Hypothalamus (tissue), 51 donors: ENCODE data around the gene GRIN2A.
A peak's percentile ranks its signal among the peaks of the same experiment; 100 is the strongest.

ENCODE experiments used
- DNase-seq, 51 donors: peaks; one replicate each; lab custom pipeline; 2025; lab: John Stamatoyannopoulos, UW

The GRIN2A gene

DNA sequence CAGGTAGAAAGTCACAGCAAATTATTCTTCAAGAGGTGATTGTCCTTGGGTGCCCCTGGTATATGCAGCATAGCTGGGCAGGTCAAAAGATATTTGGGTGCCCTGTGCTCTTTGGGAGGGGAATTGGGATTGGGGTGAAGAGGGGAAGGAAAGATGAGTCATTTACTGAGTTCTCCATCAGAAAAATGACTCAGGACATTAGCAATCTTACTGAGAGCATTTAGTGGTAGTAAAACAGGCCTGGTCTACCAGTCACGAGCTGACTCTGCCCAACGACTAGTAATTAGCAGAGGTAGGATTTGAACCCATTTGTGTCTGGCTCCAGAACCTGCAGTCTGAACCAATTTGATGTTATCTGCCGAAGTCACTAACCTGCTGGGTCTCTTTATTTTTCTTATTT is 6.0 kb upstream of the GRIN2A start:
- no peak for DNase-seq

DNA sequence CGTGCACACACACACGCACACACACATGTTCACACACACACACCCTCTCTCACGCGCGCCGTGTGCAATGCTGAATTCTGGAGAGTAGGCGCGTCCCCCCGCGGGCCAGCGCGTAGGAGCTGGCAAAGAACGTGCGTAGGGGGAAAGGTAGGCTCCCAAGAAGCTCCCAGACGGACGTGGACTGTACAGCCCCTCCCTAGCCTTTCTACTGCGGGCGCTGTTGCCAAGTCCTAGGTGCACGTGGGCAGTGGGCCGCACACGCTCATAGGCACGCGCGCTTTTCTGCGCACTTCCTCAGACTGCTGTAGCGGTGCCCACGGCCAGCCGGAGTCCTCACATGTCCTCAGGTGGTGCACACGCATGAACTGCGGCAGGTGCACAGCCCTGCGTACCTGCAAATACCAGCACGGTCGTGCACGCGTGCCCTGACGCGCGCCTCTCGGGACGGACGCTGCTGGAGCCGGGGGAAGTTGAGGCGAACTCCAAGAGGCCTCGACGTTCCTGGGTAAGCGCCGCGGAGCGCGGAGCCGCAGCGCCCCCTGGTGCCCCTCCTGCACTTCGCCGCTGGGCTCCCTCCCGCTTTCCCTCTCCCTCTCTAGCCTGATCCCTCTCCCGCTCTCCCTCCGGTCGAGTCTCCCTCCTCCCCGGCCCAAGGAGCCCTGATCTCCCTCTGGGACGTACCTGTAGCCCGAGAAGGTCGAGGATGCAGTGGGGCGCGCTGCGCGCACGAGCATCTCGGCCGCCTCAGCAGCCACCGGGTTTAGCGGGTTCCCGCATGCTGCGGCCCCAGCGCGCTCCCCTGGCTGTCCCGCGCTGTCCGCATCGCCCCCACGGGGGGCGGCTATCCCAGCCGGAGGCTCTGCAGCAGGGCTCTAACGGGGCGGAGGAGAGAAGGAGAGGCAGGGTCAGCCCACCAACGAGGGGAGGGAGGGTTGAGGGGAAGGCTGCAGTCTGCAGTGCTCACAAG is 749 bp downstream of the GRIN2A start:
- DNase-seq = peak in 47 of 51 donors; percentile 12 to 86 (median 47)

DNA sequence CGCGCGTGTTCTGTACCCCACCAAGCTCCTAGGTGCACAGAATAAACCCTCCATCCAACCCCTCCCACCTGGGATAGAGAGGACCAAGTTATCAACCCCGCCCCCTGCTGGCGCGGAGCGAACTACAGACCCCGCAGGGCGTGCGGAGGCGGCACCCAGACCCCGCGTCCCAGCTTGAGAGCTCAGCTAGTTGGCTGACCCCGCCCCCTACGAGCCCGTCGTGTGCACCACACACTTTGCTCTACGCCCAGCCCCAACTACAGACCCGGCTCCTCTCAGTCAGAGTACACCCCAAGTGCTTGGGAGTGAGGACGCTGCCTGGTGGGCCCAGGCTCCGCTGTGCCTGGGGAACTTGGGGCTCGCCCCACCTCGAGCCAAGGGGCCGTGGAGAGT is 1.5 kb downstream of the GRIN2A start:
- peak in 21 of 51 donors; percentile 1 to 59 (median 14) for DNase-seq

DNA sequence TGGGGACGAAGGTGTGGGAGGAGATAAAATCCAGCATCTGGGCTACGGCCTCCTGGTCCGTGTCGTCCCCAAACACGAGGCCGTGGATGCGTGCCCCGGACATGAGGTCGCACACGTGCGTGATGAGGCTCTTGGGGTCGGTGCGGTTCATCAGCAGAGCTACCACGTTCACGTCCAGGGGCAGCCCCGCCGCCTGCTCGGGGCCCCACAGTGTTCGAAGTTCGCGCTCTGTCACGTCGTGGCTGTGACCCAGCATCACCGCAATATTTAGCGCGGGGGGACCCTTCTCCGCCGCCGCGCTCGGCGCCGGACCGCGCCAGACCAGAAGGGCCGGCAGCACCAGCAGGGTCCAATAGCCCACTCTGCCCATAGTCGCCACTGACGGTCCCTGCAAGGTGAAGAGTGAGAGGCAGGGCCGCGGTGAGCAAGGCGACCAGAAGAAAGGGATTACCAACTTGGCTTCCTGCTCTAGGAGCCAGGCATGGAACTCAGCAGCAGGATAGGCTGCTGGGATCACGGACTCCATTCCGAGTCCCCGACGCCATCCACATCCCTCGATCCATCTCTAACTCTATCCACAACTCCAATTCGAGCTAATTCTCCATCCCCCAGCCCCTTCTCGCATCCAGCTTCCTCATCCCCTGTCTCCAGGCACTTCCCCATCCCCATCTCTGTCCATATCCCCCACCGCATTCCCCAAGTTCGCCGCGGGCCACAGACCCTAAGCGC is 2.0 kb downstream of the GRIN2A start:
- DNase-seq = peak in 1 of 51 donors; percentile 22

DNA sequence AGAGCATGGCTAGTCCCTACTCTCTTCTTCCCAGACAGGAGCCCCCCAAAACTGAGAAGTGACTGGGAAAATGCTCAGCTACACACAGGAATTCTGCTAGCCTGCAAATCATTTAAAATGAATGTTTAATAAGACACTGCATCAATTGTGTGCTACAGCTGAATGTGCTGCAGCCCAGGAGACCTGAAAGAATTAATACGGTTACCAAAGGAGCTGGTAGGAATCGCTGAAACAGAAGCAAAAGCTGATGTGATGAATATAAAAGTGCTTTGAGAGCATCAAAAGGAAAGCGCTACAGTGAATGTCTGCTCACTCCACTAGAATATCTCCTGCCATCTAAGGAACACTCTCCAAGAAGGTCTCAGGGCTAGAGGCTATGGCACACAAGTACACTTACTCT is 3.7 kb downstream of the GRIN2A start:
- no peak for DNase-seq

DNA sequence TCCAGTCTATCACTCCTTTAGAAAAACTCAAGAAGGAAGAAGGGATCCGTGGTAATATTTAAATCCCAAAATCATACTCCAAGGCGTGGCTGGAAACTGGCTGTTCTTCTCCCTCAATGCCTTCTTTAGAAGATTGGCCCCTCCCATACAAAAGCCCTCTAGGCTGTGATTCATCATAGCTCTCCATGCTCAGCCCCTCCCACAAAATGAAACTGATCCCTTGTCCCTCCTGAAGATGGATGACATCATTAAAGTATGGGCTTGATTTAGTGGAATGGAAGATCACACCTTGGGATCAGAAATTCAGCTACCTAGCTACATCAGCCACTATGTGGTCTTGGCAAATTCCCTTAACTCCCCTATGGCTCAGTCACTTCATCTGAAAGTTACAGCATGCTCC is 4.1 kb downstream of the GRIN2A start:
- DNase-seq = no peak

DNA sequence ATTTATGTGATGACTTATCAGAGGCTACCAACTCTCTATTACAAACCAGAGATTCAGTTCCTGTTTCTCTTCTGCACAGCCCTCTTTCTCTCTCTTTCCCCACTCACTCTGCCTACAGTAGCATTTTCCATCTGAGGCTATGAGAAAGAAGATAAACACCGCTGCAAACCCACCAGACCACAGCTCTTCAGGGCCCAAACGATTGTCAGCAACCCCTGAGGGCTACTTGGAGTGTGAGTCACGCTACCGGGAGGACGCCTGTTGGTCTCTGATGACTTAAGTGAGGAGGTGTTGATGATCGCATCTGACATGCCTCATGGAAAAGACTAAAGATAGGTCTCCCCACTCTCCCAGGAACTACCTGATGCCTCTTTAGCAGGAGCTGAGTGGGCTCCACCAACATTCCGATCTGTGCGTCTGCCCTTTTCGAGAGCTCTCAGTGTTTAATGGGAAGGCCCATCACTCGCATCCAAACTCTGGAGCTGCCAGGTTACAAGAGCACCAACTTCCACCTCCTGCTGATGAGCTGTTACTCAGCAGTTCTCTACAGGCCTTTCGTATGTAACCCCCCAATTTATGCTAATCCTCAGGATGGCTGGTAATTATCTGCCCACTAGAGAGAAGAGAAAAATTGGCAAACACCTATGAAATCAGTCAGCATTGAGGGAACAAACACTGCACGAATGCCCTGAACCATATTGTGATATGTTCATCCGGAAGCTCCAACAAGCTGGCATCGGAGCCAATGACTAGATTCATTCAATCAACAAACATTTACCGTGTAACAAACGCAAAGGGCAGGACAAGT is 9.2 kb downstream of the GRIN2A start:
- peak in 2 of 51 donors; percentile 9 to 65 for DNase-seq

DNA sequence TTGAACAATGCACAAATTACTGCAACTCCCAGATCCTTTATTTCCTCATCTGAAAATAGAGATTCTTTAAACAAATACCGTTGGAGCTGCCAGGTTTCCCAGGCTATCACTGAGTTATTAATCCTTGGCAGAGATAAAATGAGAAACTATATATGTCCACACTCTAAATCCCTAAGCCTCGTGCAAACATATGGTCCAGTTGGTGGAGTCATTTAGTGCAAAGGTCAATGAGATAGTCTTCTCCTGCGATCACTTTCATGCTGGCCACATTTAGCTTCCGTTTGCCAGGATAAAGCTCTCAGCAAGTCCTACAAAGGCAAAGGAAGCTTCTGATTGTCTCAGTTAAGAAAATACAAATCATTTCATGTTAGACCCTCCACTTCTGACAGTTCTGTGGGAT is 11.0 kb downstream of the GRIN2A start:
- no peak for DNase-seq

DNA sequence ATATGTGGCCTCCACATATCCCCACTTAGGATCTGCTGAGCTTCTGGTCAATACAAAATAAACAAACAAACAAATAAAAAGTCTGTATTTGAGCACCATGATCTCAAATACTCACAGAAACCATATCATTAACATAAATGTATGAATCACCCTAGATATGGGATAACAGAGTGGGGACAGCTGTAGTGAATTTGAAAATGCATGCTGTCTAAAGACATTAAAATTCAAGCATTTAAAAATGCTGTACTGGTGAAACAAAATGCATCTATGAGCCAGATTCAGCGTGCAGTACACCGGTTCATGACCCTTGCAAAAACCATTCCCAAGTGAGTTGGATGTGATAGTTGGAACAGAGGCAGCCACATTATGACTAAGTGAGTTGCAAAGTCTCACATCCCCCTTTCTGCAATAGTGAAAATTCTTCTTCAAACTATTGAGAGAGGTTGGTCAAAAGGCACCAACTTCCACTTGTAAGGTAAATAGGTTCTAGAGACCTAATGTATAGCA is 12.3 kb downstream of the GRIN2A start:
- DNase-seq = no peak

DNA sequence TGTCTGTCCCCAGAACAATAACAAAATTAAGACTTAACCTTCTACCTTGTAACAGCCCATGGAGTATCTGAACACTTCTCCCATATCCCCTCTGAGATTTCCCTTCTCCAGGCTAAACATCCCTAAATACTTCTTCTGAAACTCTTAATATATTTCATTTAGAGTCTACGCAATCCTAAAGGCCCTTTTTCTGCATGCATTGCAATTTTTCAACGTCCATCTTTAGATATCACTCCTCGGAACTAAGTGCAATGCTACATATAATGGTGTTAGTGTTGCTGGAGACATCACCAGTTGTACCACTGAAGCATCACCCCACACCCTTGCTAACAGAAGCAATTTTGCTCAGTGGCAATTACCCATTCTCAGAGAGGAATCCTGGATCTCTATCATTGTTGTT is 13.2 kb downstream of the GRIN2A start:
- no peak for DNase-seq

DNA sequence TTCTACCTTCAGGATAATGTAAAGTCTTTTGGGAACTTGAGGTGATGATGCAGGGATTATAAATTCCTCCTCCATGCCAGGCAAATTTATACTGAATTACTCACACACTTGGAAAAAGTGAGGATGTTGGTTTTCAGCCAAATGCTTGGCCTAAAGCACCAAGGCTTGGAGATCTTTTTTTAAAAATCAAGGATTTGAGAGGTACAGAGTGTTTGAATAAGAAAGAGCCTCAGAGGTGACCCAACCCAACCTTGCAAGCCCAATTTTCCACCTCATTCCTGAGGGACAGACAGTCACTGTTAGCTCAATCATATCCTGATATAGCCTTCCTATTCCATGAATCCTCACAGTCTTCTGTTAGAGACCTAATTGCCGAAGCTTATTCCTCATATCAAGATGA is 14.0 kb downstream of the GRIN2A start:
- no peak for DNase-seq

DNA sequence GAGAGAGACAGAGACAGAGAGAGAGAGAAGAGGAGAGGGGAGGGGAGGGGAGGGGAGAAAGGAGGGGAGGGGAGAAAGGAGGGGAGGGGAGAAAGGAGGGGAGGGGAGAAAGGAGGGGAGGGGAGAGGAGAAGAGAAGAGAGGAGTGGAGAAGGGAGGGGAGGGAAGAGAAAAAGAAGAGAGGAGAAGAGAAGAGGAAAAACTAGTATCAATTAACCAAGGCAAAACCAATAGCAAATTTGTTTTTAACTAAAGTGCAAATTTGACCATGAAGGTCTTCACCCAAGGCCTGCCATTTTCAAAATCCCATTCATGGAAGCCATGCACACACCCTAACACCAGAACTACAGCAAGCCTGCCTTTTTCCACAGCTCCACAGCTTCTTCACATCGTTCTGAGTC is 16.6 kb downstream of the GRIN2A start:
- DNase-seq = no peak

DNA sequence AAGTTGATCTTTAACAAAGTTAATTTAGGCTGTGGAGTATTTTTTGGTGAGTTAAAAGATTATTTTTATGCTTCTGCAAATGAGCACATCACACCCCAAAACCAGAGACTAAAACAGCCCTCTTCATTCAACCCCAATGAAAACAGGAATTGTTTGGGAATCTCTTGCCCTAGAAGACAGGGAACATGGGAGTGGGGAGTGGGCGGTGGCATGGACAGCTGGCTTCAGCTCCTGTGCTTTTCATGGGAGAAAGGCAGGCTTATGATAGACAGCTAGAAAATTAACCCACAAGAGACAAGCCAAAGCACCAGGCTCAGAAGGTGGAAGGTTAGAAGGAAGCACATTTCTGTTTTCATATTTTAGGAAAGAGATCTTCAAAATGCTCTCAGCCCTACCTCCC is 19.2 kb downstream of the GRIN2A start:
- no peak for DNase-seq

DNA sequence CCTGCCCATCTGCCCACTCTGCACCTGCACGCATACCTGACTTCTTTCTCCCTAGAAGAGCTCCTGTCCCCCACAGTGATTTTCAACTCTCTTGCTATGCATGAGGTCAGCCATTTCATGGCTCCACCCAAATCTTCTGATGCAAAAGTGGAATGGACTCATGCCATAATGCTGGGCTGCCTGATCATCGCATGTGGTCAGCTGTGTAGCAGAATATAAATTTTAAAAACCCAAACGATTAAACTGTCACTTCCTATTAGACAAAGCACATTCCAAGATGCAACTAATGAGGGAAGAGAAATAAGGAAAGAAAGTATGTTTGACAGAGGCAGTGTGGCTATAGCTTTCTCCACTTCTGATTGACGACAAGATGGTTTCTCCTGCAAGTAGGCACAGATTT is 26.1 kb downstream of the GRIN2A start:
- no peak for DNase-seq

DNA sequence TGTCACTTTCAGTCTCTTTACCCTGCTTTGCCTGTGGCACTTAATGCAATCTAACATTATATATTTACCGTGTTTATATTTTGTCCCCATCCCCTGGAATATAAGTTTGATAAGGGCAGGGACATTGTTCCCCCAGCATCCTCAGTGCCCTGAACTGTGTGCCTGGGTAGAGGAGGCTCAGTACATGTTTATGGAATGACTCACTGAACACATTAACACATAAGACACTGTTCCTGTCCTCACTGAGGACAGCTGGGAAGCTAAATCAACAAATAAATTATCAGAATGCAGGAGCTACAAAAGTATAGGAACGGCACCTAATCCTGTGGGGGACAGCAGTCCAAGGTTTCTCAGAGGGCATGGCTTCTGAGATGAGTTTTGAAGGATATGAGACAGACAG is 27.8 kb downstream of the GRIN2A start:
- no peak for DNase-seq

DNA sequence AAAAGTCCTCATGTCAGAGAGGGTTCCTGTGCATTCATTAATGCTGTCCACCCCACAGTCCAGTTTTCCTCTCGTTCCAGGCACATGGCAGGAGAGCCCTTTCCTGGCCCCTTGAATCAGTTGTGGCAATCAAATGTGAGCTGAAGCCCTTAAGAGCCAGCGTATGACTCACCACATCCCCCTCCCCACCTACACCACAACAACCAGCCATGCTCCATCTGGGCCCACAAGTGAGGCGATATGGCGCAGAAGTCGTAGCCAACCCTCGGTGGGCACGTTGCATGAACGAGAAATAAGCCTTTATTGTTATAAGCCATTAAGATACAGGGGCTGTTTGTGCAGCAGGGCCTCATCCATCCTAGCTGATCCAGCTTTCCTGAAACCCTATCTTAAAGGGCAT is 28.2 kb downstream of the GRIN2A start:
- DNase-seq = no peak

DNA sequence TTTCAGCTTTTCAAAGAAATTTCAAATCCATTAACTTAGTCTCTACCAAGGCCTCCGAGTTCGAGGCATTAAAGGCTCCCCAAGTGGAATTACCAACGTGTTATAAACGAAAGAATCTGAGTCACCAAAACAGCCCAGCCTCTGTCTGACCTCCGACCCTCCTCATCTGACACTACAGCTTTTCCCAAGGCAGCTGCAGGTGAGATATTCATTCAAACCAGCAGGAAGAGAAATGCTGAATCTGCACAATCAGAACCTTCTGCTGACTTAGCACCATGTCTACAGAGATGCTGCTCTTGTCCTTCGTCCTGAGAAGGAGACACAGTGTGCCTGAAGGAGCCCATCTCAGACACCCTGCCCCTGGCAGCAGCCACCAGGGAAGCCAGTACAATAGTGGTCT is 30.5 kb downstream of the GRIN2A start:
- no peak for DNase-seq

DNA sequence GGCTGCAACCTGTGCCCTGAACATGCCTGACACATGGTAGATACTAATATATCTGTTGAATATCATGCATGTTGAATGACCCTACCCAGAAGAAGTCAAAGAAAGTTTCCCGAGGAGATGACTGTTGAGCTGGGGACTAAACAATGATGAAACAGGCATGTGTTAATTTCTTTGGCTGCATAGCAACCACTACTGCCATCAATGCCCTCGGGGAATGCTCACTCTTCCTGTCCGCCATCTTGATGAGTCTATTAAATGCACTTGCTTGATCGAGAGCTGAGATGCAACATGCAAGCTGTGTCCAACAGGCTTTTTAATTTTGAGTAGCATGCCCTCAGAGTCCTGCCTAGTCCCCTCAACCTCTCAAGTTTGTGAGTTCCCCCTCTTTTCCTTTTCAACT is 31.3 kb downstream of the GRIN2A start:
- DNase-seq = no peak

DNA sequence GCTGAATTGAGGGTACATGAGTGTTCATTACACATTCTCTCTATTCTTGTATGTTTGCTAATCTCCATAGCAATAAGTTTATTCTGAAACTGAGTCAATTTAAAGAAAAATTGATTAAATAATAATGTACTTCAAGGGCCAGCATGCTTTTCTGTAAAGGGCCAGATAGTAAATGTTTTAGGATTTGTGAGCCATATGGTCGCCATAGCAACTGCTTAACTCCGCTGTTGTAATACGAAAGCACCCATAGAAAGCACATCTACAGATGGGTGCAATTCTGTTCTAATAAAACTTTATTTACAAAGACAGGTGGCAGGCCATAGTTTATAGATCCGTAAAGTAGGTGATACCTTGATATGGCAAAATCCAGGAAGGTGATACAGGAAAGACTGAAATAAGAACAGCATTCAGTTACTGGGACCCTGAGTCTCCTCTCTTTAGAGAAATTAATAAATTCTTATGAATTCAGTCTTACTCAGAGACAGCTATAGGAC is 36.6 kb downstream of the GRIN2A start:
- DNase-seq = no peak

DNA sequence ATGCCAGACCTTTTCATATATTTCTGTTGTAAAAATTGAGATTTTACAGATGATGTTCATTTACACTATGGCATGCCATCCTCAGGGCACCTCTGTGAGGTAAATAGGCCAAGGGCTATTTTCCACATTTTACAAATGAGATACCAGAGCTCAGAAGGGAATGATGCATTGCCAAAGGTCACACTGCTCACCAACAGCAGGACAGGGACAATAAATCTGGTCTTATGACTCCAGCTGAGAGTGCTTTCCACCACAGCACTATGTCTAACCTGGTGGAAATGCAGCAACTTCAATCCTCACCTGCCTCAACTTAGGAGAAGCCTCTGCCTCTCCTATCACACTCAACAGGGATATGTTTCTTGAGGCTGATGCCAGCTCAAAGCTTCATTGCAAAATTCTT is 40.6 kb downstream of the GRIN2A start:
- DNase-seq = no peak

DNA sequence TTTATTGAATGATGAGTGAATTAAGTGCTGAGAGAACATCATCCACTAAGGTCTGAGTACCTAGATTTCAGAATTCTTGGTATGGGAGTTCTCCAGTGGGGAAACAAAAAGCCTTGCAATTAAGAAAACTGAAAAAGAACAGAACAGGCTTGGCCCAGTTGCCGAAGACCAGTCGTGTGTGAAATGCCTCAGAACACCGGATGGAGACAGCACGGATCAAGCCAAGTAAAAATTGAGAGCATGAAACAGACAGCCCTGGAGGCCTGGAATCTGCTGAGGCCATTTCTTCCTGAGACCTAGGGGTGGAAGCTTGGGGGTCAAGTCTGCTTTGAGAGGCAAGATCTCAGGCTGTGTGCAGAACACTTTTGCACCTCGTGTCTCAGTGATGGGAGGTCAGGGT is 43.3 kb downstream of the GRIN2A start:
- peak in 2 of 51 donors; percentile 4 to 16 for DNase-seq
